Adrenal gland (tissue), 12 donors: Measurements from ENCODE around the gene PRDM16. TPM values are rescaled to one million over a fixed set of nuclear protein-coding genes. Genes with fewer than 3 reads are reported as not detected.

Experiments
- DNase-seq, 7 donors: peaks; one replicate each; pipeline ENCODE4 v3.0.0-alpha.2; 2019 to 2020
- H3K27ac ChIP-seq, 5 donors: fragments of 200-600 bp; sonication (generic) in 4 of 5; 1 replicate in 3 of 5; 2 replicates in 2 of 5; pipeline versions ENCODE4 v1.5.1 to v1.8.0; 2016 to 2020; ENCODE audit warnings: mild to moderate bottlenecking in 1 of 5
- H3K27me3 ChIP-seq: fragments of 200-600 bp; 2 replicates; pipeline ENCODE4 v1.8.0; 2021
- H3K36me3 ChIP-seq, 2 donors: fragments of 200-600 bp; replicated peaks in 1 of 2; 1 replicate in 1 of 2; 2 replicates in 1 of 2; pipeline versions ENCODE4 v1.5.1 to v1.8.0; 2018 to 2022
- H3K4me1 ChIP-seq, 2 donors: fragments of 200-600 bp; replicated peaks in 1 of 2; 1 replicate in 1 of 2; 2 replicates in 1 of 2; pipeline versions ENCODE4 v1.5.1 to v1.8.0; 2018 to 2021
- H3K4me3 ChIP-seq, 4 donors: fragments of 200-600 bp; sonication (generic) in 3 of 4; one replicate each; pipeline ENCODE4 v1.5.1; 2016 to 2018
- H3K9me3 ChIP-seq, 3 donors: fragments of 200-600 bp; sonication (generic) in 1 of 3; replicated peaks in 1 of 3; 1 replicate in 2 of 3; 2 replicates in 1 of 3; pipeline versions ENCODE4 v1.5.1 to v1.8.0; 2016 to 2021
- POLR2A ChIP-seq, 2 donors: fragments of 450-650 bp; IDR thresholded peaks; one replicate each; pipeline ENCODE4 v1.6.1; 2017; ENCODE audit warnings: antibody characterized with exemption in 2 of 2, mild to moderate bottlenecking in 2 of 2, moderate library complexity in 1 of 2
- WGBS, 4 donors: extraction: QIAGEN DNeasy Blood & Tissue Kit in 2 of 4; methylation state at CpG; one replicate each; pipeline versions ENCODE4 v1.1.5 to v1.1.7; 2013 to 2017; 5-methylcytosine and 5-hydroxymethylcytosine counted together
- intact Hi-C, 2 donors: fragments of 100-400 bp; cut with DNase I; formaldehyde crosslinking; loops; one replicate each; pipeline versions ENCODE4 v1.14.1 to v1.15.0; 2022 to 2023
- polyA plus RNA-seq, 3 donors: library from polyadenylated mRNA; stranded (reverse); fragments of 200-250 nt in 2 of 3; fragments of 350-450 nt in 1 of 3; fragmentation: Illumina TruSeq in 1 of 3; extraction: RNeasy Lipid Tissue Mini Kit (QIAGEN cat#74804) in 1 of 3; gene quantifications; one replicate each; pipeline ENCODE4 v1.2.3, GENCODE V29; 2013 to 2014
- total RNA-seq, 9 donors: library from RNA; depleted of rRNA in 4 of 9; stranded (reverse); fragments of >200 nt in 4 of 9; fragments of 120-200 nt in 1 of 9; fragmentation: NEBNext Ultra II Directional in 1 of 9; extraction: Animal tissue kit (Norgen Biotek cat#: 25700) in 1 of 9; gene quantifications; one replicate each; pipeline versions ENCODE4 v1.1.0 to v1.2.4, GENCODE V29; 2013 to 2023
- TF ChIP-seq, protein P1 (sequence below), 6 experiments: fragments of 450-650 bp in 4 of 6; fragments of 200-600 bp in 2 of 6; sonication (generic) in 1 of 6; IDR thresholded peaks; 1 replicate in 5 of 6; 2 replicates in 1 of 6; pipeline versions ENCODE4 v1.5.1 to v1.8.0; 2016 to 2021; ENCODE audit warnings: antibody characterized with exemption in 6 of 6, mild to moderate bottlenecking in 2 of 6, moderate library complexity in 1 of 6
- donor health status: healthy with polysubstance abuse.
- donor health status: Bipolar disorder and iron deficiency.
- donor health status: DM: yes; HTN: yes; CAD: no.
- donor health status: DM: no; HTN: no; CAD: no.
- donor health status: DM: no; HTN: no; CAD: no.
- donor health status: DM: yes; HTN: yes; CAD: no.

PRDM16 gene
- total and polyA plus RNA-seq, 12 donors, result 0.04 to 2.8 (median 0.61) TPM; not detected in 1

DNA sequence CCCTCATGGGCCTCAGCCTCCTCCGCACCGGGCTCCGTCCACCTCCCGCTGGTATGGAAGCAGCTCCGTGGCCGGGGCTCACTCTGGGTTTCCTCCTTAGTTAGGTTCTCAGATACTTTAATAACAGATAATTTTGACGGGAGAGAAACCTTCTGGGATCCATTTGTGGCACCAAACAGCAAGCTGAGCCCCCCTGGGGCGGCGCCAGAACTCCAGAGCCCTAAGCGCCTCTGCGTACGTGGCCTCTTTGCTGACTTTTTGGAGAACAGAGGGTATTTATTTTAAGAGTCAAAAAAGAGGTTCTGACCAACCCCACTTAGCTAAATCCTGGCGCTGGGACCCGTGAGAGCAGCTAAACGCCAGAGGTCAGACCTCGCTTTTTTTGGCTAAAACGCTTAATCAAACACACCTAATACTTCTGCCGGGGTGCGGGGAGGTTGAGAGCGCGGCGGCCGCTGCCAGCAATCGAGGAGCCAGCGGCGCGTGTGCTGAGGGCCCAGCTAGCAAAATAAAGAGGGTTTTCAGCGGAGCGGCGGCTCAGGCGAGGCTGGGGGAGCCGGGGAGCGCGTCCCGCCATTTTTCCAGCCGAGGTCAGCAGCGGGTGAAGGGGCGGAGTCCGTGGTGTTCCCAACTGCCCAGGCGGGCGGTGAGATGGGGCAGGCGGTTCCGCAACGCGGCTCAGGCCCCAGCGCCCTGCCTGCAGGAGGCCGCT lies 171.7 kb downstream of the PRDM16 start:
- H3K36me3 ChIP-seq, result no peaks in the 10 kb centered on the region
- DNase-seq, result no peak
- no peak overlapping the region for H3K27ac ChIP-seq
- 37 to 79% (median 56%) methylated on average over 28 to 47 of the region's 47 CpGs for WGBS, 4 donors
- TF ChIP-seq, protein P1, sequence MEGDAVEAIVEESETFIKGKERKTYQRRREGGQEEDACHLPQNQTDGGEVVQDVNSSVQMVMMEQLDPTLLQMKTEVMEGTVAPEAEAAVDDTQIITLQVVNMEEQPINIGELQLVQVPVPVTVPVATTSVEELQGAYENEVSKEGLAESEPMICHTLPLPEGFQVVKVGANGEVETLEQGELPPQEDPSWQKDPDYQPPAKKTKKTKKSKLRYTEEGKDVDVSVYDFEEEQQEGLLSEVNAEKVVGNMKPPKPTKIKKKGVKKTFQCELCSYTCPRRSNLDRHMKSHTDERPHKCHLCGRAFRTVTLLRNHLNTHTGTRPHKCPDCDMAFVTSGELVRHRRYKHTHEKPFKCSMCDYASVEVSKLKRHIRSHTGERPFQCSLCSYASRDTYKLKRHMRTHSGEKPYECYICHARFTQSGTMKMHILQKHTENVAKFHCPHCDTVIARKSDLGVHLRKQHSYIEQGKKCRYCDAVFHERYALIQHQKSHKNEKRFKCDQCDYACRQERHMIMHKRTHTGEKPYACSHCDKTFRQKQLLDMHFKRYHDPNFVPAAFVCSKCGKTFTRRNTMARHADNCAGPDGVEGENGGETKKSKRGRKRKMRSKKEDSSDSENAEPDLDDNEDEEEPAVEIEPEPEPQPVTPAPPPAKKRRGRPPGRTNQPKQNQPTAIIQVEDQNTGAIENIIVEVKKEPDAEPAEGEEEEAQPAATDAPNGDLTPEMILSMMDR (IDR thresholded peaks at IDR 0.05), result no peak
- no peak for TF ChIP-seq POLR2A (IDR thresholded peaks at IDR 0.05)
- intact Hi-C loops, result no loop called here
- peaks cover 5% of the 10 kb centered on the region for H3K27me3 ChIP-seq
- H3K4me3 ChIP-seq, result no peak overlapping the region
- no peaks in the 10 kb centered on the region for H3K9me3 ChIP-seq
- H3K4me1 ChIP-seq, result no peaks in the 10 kb centered on the region

- intact Hi-C loops, result no loop called here
- Histone ChIP-seq H3K27me3 (peaks cover 10% of the 10 kb centered on the region), H3K27ac (no peak overlapping the region), H3K4me1 (no peaks in the 10 kb centered on the region), H3K36me3 (no peaks in the 10 kb centered on the region), H3K4me3 (no peak overlapping the region), H3K9me3 (no peaks in the 10 kb centered on the region)
- 47 to 67% (median 60%) methylated on average over 3 to 17 of the region's 17 CpGs for WGBS, 4 donors
- DNase-seq, result no peak
- TF ChIP-seq POLR2A (IDR thresholded peaks at IDR 0.05), result no peak
- TF ChIP-seq, protein P1 (IDR thresholded peaks at IDR 0.05), result no peak
Measured at GRCh38 chr1:3241236-3241550, 172.2 kb downstream of the PRDM16 start.

- no peak for DNase-seq
- no peaks in the 10 kb centered on the region for H3K36me3 ChIP-seq
- H3K4me1 ChIP-seq, result no peaks in the 10 kb centered on the region
- H3K27me3 ChIP-seq, result peaks cover 16% of the 10 kb centered on the region
- intact Hi-C loops, result no loop called here
- WGBS, 4 donors, result 63 to 75% (median 73%) methylated on average over 14 to 31 of the region's 31 CpGs
- no peak overlapping the region for H3K4me3 ChIP-seq
- no peaks in the 10 kb centered on the region for H3K9me3 ChIP-seq
- H3K27ac ChIP-seq, result no peak overlapping the region
- no peak for TF ChIP-seq POLR2A (IDR thresholded peaks at IDR 0.05)
- TF ChIP-seq, protein P1 (IDR thresholded peaks at IDR 0.05), result no peak
Measured at GRCh38 chr1:3241673-3242407, 172.8 kb downstream of the PRDM16 start.

GRCh38 chr1:3242408-3243260 lies 173.6 kb downstream of the PRDM16 start:
- H3K27ac ChIP-seq, result no peak overlapping the region
- WGBS, 4 donors, result 79 to 84% (median 82%) methylated on average over 28 to 35 of the region's 35 CpGs

More at GRCh38 chr1:3242408-3243260, 173.6 kb downstream of the PRDM16 start:
- no peaks in the 10 kb centered on the region for H3K4me1 ChIP-seq
- no peak for DNase-seq
- H3K36me3 ChIP-seq, result no peaks in the 10 kb centered on the region
- peaks cover 24% of the 10 kb centered on the region for H3K27me3 ChIP-seq
- no peaks in the 10 kb centered on the region for H3K9me3 ChIP-seq
- TF ChIP-seq, protein P1 (IDR thresholded peaks at IDR 0.05), result no peak
- TF ChIP-seq POLR2A (IDR thresholded peaks at IDR 0.05), result no peak
- intact Hi-C loops, result no loop called here
- no peak overlapping the region for H3K4me3 ChIP-seq
